ENCODE data around the gene EDRF1.

DNA sequence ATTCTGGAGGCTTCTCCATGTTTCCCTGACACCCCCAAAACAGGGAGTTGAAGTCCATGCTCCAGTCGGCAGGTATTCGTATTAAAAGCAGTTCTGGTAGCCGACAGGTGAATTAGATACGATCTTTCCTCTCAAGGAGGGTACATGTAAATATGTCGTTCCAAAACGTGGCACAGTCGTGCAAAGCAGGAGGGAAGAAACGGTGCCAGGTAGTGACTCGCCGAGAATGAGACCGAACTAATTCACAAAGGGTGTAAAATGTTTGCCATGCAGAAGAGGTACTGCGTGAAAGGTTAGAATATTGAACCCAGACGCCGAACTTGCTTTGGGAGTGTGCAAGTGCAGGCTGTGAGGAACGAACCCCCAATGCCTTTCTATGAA, 483 bp downstream of the EDRF1 start:
- TF ChIP-seq POLR2A (IDR thresholded peaks at IDR 0.05; ENCODE audit: low read depth, low read length) (no peak), POLR2AphosphoS5 (IDR thresholded peaks at IDR 0.05; ENCODE audit: low read depth, low read length) (no peak)
